ENCODE data around the gene GLDC.
"Not testable (repeated sequence)": the region's sequence is repeated elsewhere in the genome, so short reads cannot be mapped to it uniquely, and the experiment has no call there.

Gene GLDC

GRCh38 chr9:6565312-6565711, 80.2 kb downstream of the GLDC start:
- DNase-seq (ENCODE audit: low read depth), result no peak

GRCh38 chr9:6564868-6565267, 80.7 kb downstream of the GLDC start:
- DNase-seq (ENCODE audit: low read depth), result no peak

- DNase-seq (ENCODE audit: low read depth), result no peak
Observed at GRCh38 chr9:6564360-6564759, 81.2 kb downstream of the GLDC start.

GRCh38 chr9:6562871-6563430, 82.6 kb downstream of the GLDC start:
- no peak for DNase-seq (ENCODE audit: low read depth)

- no peak for DNase-seq (ENCODE audit: low read depth)
Observed at GRCh38 chr9:6562201-6562600, 83.3 kb downstream of the GLDC start.

GRCh38 chr9:6557883-6558616, 87.5 kb downstream of the GLDC start:
- no peak for DNase-seq (ENCODE audit: low read depth)

- no peak for DNase-seq (ENCODE audit: low read depth)
Observed at GRCh38 chr9:6553866-6554265, 91.7 kb downstream of the GLDC start.

- DNase-seq (ENCODE audit: low read depth), result no peak
Observed at GRCh38 chr9:6552498-6553121, 92.9 kb downstream of the GLDC start.

GRCh38 chr9:6552033-6552432, 93.5 kb downstream of the GLDC start:
- DNase-seq (ENCODE audit: low read depth), result no peak

GRCh38 chr9:6551136-6551535, 94.4 kb downstream of the GLDC start:
- no peak for DNase-seq (ENCODE audit: low read depth)

- no peak for DNase-seq (ENCODE audit: low read depth)
Observed at GRCh38 chr9:6549106-6549800, 96.3 kb downstream of the GLDC start.

- DNase-seq (ENCODE audit: low read depth), result no peak
Observed at GRCh38 chr9:6545017-6545691, 100.4 kb downstream of the GLDC start.

- no peak for DNase-seq (ENCODE audit: low read depth)
Observed at GRCh38 chr9:6543204-6543603, 102.3 kb downstream of the GLDC start.

- not testable (repeated sequence) for DNase-seq (ENCODE audit: low read depth)
Observed at GRCh38 chr9:6542617-6543016, 102.9 kb downstream of the GLDC start.

GRCh38 chr9:6538666-6539071, 106.9 kb downstream of the GLDC start:
- no peak for DNase-seq (ENCODE audit: low read depth)

GRCh38 chr9:6535594-6535993, 109.9 kb downstream of the GLDC start:
- no peak for DNase-seq (ENCODE audit: low read depth)

GRCh38 chr9:6525326-6526045, 120.0 kb downstream of the GLDC start:
- no peak for DNase-seq (ENCODE audit: low read depth)

GRCh38 chr9:6522263-6522662, 123.3 kb downstream of the GLDC start:
- DNase-seq (ENCODE audit: low read depth), result no peak

GRCh38 chr9:6512085-6512657, 133.4 kb downstream of the GLDC start:
- DNase-seq (ENCODE audit: low read depth), result no peak

GRCh38 chr9:6506571-6506970, 139.0 kb downstream of the GLDC start:
- no peak for DNase-seq (ENCODE audit: low read depth)

GRCh38 chr9:6502399-6502798, 143.1 kb downstream of the GLDC start:
- DNase-seq (ENCODE audit: low read depth), result no peak
